ENCODE data around the gene AURKAIP1. TPM values are rescaled to one million over a fixed set of nuclear protein-coding genes. Genes with fewer than 3 reads are reported as not detected.

The AURKAIP1 gene
- total and polyA plus RNA-seq, 2 of the 13 experiments (the other 11 are each of a cell fraction or from before 2014, with no cell fraction given), result 69.5 to 175 TPM

GRCh38 chr1:1324524-1325287 lies 50.3 kb downstream of the AURKAIP1 start, which contains the start of the genes CPTP and INTS11 (continued):
- TF ChIP-seq ZNF382 (CRISPR knock-in tag; IDR thresholded peaks at IDR 0.05; ENCODE audit: borderline replicate concordance) (no peak), ZNF441 (CRISPR knock-in tag; IDR thresholded peaks at IDR 0.05; ENCODE audit: borderline replicate concordance) (no peak), ZBTB21 (CRISPR knock-in tag; IDR thresholded peaks at IDR 0.05) (no peak), GFI1 (CRISPR knock-in tag; IDR thresholded peaks at IDR 0.05; ENCODE audit: borderline replicate concordance) (no peak), SALL1 (CRISPR knock-in tag; IDR thresholded peaks at IDR 0.05) (peak; percentile 55; the same call in 1 of the 2 replicates), ZNF782 (CRISPR knock-in tag; IDR thresholded peaks at IDR 0.05; ENCODE audit: borderline replicate concordance) (no peak; the same call in 1 of the 2 replicates), ZNF234 (CRISPR knock-in tag; conservative IDR thresholded peaks at IDR 0.05) (peak; percentile 74; the same call in 1 of the 2 replicates), ZHX1 (CRISPR knock-in tag; IDR thresholded peaks at IDR 0.05; ENCODE audit: low read depth) (no peak), CAMTA2 (CRISPR knock-in tag; IDR thresholded peaks at IDR 0.05; ENCODE audit: borderline replicate concordance) (no peak), THAP8 (CRISPR knock-in tag; IDR thresholded peaks at IDR 0.05; ENCODE audit: borderline replicate concordance) (peak; percentile 89; the same call in 1 of the 2 replicates), NFIC (IDR thresholded peaks at IDR 0.05; ENCODE audit: low read length) (no peak), ISL2 (CRISPR knock-in tag; IDR thresholded peaks at IDR 0.05) (no peak), ZNF850 (CRISPR knock-in tag; conservative IDR thresholded peaks at IDR 0.05) (no peak), ZNF83 (CRISPR knock-in tag; IDR thresholded peaks at IDR 0.05; ENCODE audit: borderline replicate concordance) (no peak), ZNF614 (CRISPR knock-in tag; IDR thresholded peaks at IDR 0.05; ENCODE audit: borderline replicate concordance) (no peak), MXI1 (IDR thresholded peaks at IDR 0.05; ENCODE audit: borderline replicate concordance, low read depth, low read length) (peak; percentile 74; the same call in 1 of the 3 replicates), CEBPG (CRISPR knock-in tag; IDR thresholded peaks at IDR 0.05) (0 out of 2 replicates have a peak, but pooled peaks have one; percentile 16), ZNF18 (CRISPR knock-in tag; IDR thresholded peaks at IDR 0.05; ENCODE audit: insufficient replicate concordance) (peak; percentile 50), ZNF343 (CRISPR knock-in tag; IDR thresholded peaks at IDR 0.05) (no peak), ZNF768 (CRISPR knock-in tag; IDR thresholded peaks at IDR 0.05) (peak; percentile 30; the same call in 1 of the 2 replicates), NFE2L1 (CRISPR knock-in tag; IDR thresholded peaks at IDR 0.05; ENCODE audit: borderline replicate concordance) (no peak), NBN (conservative IDR thresholded peaks at IDR 0.05) (no peak)
- TF ChIP-seq, protein P1, sequence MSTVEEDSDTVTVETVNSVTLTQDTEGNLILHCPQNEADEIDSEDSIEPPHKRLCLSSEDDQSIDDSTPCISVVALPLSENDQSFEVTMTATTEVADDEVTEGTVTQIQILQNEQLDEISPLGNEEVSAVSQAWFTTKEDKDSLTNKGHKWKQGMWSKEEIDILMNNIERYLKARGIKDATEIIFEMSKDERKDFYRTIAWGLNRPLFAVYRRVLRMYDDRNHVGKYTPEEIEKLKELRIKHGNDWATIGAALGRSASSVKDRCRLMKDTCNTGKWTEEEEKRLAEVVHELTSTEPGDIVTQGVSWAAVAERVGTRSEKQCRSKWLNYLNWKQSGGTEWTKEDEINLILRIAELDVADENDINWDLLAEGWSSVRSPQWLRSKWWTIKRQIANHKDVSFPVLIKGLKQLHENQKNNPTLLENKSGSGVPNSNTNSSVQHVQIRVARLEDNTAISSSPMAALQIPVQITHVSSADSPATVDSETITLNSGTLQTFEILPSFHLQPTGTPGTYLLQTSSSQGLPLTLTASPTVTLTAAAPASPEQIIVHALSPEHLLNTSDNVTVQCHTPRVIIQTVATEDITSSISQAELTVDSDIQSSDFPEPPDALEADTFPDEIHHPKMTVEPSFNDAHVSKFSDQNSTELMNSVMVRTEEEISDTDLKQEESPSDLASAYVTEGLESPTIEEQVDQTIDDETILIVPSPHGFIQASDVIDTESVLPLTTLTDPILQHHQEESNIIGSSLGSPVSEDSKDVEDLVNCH (CRISPR knock-in tag; IDR thresholded peaks at IDR 0.05), result no peak
